HG03039 (cell line): Measurements from ENCODE around the gene PRKCA.
"Not testable (repeated sequence)": the region's sequence is repeated elsewhere in the genome, so short reads cannot be mapped to it uniquely, and the experiment has no call there.

Experiments used
- ATAC-seq: cut with Tn5 transposase; IDR thresholded peaks from one replicate; pipeline ENCODE4 v1.9.1; 2021; ENCODE audit warnings: mild to moderate bottlenecking, moderate library complexity; ENCODE audit not compliant: unreplicated experiment

Gene PRKCA

GRCh38 chr17:66349521-66350254 lies 47.3 kb downstream of the PRKCA start:
- no peak for ATAC-seq

- ATAC-seq, result not testable (repeated sequence)
These were observed 48.2 kb downstream of the PRKCA start for GRCh38 chr17:66350576-66350975.

- no peak for ATAC-seq
These were observed 48.6 kb downstream of the PRKCA start for GRCh38 chr17:66351033-66351432.

- no peak for ATAC-seq
These were observed 49.3 kb downstream of the PRKCA start for GRCh38 chr17:66351701-66352100.

GRCh38 chr17:66353937-66354401 lies 51.6 kb downstream of the PRKCA start:
- no peak for ATAC-seq

- no peak for ATAC-seq
These were observed 52.1 kb downstream of the PRKCA start for GRCh38 chr17:66354472-66354871.

GRCh38 chr17:66354981-66355380 lies 52.6 kb downstream of the PRKCA start:
- no peak for ATAC-seq

- ATAC-seq, result no peak
These were observed 53.1 kb downstream of the PRKCA start for GRCh38 chr17:66355510-66355909.

- no peak for ATAC-seq
These were observed 54.6 kb downstream of the PRKCA start for GRCh38 chr17:66357037-66357436.

GRCh38 chr17:66359351-66359750 lies 56.9 kb downstream of the PRKCA start:
- no peak for ATAC-seq

- ATAC-seq, result not testable (repeated sequence)
These were observed 58.6 kb downstream of the PRKCA start for GRCh38 chr17:66360961-66361565.

GRCh38 chr17:66364508-66364907 lies 62.1 kb downstream of the PRKCA start:
- no peak for ATAC-seq

GRCh38 chr17:66364990-66365490 lies 62.6 kb downstream of the PRKCA start:
- ATAC-seq, result no peak

- no peak for ATAC-seq
These were observed 63.5 kb downstream of the PRKCA start for GRCh38 chr17:66365903-66366302.

GRCh38 chr17:66367107-66367506 lies 64.7 kb downstream of the PRKCA start:
- no peak for ATAC-seq

- no peak for ATAC-seq
These were observed 67.4 kb downstream of the PRKCA start for GRCh38 chr17:66369830-66370229.

- no peak for ATAC-seq
These were observed 69.1 kb downstream of the PRKCA start for GRCh38 chr17:66371561-66371960.

GRCh38 chr17:66372182-66372581 lies 69.8 kb downstream of the PRKCA start:
- no peak for ATAC-seq

GRCh38 chr17:66373079-66373478 lies 70.7 kb downstream of the PRKCA start:
- no peak for ATAC-seq

GRCh38 chr17:66373944-66374817 lies 71.8 kb downstream of the PRKCA start:
- no peak for ATAC-seq

- no peak for ATAC-seq
These were observed 72.7 kb downstream of the PRKCA start for GRCh38 chr17:66375121-66375520.
